HuH-7 (cell line): ENCODE data around the gene CD1E.
"Not testable (repeated sequence)": the region's sequence is repeated elsewhere in the genome, so short reads cannot be mapped to it uniquely, and the experiment has no call there.

Experiments used
- DNase-seq: peaks from one replicate; pipeline ENCODE4 v3.0.0; 2011; ENCODE audit warnings: low spot score

The CD1E gene

GRCh38 chr1:158362941-158363340 is 9.2 kb downstream of the CD1E start:
- no peak for DNase-seq

GRCh38 chr1:158366783-158367182 is 13.1 kb downstream of the CD1E start:
- no peak for DNase-seq

- DNase-seq, result no peak
These were observed 17.7 kb downstream of the CD1E start for GRCh38 chr1:158371188-158371953.

- not testable (repeated sequence) for DNase-seq
These were observed 20.4 kb downstream of the CD1E start for GRCh38 chr1:158374101-158374500.

- no peak for DNase-seq
These were observed 21.2 kb downstream of the CD1E start for GRCh38 chr1:158374860-158375259.

- DNase-seq, result no peak
These were observed 36.6 kb downstream of the CD1E start for GRCh38 chr1:158390331-158390730.

GRCh38 chr1:158391099-158391498 is 37.4 kb downstream of the CD1E start:
- DNase-seq, result no peak

GRCh38 chr1:158393476-158393875 is 39.8 kb downstream of the CD1E start:
- no peak for DNase-seq

GRCh38 chr1:158396646-158397045 is 43.0 kb downstream of the CD1E start:
- no peak for DNase-seq

- DNase-seq, result no peak
These were observed 45.3 kb downstream of the CD1E start, which contains the start of gene OR10T2 for GRCh38 chr1:158398818-158399514. TSS of gene OR10T2 (minus strand) at chr1:158399466. CDS start at chr1:158399466, 0 bp downstream.

GRCh38 chr1:158400871-158401270 is 47.2 kb downstream of the CD1E start:
- DNase-seq, result no peak

GRCh38 chr1:158407092-158407491 is 53.4 kb downstream of the CD1E start:
- DNase-seq, result no peak
